GM19467 (cell line): ENCODE data around the gene PDE6C.

Source experiments
- ATAC-seq: cut with Tn5 transposase; IDR thresholded peaks from one replicate; pipeline ENCODE4 v1.9.1; 2021; ENCODE audit warnings: mild to moderate bottlenecking, moderate library complexity; ENCODE audit not compliant: unreplicated experiment

Gene PDE6C

DNA sequence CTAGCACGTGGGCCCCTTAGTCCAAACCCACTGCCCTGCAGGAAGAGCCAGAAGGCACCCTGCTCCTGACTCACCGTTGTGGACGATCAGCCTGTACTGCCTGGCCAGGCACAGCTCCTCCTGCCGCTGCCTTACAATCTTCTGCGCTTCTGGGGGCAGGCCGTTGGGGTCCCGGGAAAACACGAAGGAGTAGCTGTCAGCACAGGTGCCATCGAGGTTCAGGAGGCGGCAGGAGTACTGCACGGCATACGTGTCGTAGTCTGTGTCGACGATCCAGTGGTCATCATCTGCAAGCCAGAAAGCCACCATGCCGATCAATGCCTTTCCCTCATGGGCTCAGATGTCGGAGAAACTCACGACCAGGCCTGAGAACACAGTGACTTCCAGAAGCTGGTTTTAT is 18.6 kb upstream of the PDE6C start:
- ATAC-seq, result no peak

DNA sequence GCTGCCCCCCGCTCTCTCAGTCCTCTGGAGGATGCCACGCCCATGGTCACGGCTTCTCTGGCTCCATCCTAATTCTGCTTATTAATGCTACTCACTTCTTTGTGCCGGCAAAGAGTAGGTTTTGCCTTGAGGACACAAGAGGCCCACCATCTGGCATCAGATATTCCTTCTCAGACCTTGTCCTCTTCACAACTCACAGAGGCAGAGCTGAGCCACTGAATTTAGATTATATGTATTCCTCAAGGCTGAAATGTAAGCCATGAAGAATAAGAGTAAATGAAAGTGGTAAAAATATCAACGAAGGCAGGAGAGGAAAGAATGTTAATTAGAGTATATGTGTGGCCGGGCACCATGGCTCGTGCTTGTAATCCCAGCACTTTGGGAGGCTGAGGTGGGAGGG is 17.8 kb upstream of the PDE6C start:
- no peak for ATAC-seq

DNA sequence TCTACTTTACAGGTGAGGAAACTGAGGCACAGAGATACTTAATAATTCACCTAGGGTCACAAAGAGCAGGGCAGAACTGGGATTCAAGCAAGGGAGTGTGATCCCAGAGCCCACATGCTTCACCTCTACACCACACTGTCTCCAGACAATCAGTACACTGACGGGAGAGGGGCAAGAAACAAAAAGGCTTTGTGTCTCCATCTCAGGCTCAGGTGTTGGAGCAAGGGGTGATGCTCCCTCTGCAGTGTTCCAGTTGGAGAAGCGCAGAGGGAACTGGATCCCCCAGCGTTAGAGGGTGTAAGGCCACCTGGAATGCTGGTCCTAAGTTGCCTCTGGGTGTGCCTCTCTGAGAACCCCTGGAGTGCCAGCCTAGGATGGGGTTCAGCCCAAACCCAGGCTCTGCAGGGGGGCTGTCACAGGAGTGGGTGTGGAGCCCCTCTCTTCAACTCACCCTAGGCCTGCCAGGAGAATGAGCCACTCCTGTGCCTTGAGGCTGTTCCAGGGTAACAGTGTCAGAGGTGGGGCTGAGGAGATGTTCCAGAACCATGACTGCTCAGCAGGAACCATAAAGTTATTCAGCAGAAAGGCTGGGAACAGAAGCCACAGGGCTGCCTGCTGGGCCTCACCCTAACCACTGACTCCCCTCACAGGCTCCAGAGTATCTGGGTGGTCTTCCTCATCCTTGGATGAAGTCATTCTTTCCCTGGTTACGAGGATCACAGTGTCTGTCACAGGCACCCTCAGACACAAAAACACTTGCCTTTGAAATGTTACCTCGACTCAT is 16.8 kb upstream of the PDE6C start:
- no peak for ATAC-seq

DNA sequence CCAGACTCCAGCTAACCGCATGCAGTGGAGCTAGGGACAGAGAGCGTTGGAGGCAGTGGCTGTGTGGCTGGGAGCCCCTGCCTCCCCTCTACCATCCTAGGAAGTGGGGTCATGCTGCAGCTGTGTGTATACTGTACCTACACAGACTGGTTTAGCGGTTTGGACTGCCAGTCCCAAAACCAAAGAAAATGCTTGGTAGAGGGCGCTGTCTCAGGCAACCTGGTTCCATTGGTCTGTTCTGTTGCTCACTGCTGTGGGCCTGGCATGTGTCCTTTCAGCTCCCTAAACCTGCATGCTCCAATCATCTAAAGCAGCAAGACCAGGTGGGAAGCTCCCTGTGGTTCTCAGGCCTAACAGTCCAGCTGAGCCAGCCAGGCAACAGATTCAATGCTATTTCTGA is 15.8 kb upstream of the PDE6C start:
- no peak for ATAC-seq

DNA sequence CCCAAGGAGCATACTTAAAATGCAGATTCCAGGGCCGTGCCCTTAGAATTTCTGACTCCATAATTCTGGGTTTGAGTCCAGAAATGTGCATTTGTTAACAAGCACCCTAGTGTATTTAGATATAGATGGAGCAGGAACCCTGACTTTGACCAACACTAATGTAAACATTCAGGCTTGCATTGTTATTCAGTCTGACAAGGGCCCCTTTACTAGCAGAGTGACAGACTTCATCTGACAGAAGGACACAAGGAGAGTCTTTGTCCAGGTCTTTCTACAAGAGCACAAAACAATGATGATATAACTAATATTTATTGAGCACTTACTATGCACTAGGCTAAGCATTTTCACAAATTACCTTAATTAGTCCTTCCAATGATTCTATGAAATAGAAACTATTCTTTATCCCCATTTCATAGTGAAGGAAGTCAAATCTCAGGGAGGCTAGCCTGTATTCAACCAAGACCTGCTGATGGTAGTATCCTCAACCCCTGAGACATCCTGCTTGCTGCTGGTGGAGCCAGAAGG is 15.2 kb upstream of the PDE6C start:
- no peak for ATAC-seq

DNA sequence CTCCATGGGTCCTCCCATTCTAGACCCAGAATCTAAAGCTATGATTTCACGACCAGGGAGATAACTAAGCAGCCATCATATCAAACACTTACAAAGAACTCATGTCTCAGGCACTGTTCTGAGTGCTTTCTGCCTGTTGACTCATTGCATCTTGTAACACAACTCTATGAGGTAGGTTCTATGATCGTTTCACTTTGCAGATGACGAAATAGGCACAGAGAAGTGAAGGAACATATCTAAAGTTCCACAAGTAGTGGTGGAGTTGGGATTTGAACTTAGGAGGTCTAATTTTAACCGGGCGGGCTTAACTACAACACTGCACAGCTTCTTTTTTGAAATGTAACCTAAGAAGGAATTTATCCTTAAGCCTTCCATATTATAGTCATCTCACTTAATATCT is 14.2 kb upstream of the PDE6C start:
- ATAC-seq, result no peak

DNA sequence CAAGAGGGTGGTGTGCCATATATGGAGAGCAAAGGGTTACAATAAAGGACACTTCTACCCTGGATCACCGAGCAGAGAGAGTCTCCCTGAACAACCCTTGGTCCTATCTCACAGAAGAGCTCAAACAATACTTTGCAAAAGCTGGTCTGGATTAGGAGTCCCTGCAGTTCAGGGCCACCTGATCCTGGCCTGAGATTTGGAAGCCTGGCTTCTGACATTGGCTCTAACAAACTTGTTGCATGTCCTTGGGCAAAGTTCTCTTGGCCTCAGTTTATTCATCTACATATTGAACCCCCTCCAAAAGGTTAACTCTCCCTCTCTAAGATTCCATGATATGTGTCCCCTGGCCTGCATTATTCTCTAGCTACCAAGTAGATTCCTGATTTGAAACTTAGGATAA is 13.0 kb upstream of the PDE6C start:
- no peak for ATAC-seq

DNA sequence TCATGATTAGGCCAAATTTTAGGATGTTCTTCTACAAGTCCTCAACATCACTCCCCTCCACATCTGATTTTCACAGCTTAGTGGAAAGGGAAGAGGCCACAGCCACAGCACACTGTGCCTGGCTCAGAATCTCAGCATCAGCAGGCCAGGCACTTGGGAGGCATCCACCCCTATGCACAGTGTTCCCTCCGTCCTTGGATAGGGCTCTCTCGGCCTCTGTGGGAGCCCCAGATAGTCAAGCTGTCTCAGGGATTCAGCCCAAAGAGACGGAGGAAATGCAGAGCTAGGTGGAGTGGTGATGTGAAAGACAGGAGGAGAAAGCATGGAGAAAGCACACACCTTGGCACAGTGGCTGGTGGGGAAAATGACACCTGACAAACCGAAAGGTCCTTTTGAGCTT is 12.6 kb upstream of the PDE6C start:
- no peak for ATAC-seq

DNA sequence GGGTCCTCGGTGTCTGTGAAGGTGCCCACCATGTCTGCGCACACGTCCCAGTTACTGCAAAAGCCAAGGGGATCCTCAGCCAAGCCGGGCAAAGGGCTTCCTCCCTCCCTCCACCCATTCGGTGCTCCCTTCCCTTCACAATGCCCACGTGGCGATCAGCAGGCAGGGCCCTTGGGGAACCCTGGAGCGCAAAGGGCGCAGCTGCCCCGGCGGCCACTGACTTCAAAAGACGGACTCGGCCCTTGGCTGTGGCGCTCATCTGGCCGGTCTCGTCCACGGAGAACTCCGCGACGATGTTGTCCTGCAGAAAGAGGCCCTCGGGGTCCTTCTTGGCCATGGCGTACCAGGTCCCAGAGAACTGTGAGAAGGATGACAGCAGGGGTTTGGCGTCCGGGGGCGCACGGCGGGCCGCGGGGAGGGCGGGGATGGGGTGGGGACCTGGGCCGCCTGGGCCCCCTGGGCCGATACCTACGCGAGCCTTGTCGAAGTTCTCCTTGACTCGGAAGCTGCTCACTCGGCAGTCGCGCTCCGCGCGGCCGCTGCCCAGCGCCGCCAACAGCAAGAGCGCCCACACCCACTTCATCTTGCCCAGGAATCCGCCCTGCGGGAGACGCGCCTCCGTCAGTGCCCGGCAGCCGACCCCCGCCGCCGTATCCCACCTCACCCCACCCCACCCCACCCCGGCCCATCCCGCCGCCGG is 11.7 kb upstream of the PDE6C start:
- no peak for ATAC-seq

DNA sequence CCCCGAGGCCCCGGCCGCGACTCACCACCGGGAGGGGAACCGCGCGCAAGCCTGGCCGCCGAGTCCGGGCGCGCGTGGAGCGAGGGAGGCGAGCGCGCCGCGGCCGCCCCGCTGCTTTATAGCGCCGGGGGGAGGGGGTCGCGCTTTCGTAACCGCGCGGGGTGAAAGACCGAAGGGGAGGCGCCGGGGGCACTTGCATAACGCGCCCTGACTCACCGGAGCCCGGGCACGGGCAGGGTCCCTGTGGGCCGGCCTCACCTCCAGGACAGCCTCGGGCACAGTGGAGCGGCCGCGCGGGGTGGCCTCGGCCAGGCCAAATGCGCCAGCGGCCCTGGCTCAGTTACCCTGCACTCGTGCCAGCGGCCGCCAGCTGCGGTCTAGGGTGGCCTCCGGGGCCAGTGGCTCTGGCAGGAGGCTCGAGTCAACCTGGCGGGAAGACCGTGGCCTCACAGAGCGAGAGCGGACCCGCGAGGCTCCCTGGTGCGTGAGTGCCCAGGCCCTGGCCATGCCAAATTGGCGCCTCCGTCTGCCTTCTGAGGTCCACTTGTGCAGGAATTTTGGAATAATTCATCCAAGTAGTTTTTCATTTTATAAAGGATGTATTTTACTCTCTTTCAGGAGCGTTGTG is 11.1 kb upstream of the PDE6C start, which contains the start of gene RBP4:
Gene RBP4, minus strand, starts transcription at position 90 of the 628 bp plus-strand sequence. CDS start 207 bp downstream, outside the sequence.
- no peak for ATAC-seq

DNA sequence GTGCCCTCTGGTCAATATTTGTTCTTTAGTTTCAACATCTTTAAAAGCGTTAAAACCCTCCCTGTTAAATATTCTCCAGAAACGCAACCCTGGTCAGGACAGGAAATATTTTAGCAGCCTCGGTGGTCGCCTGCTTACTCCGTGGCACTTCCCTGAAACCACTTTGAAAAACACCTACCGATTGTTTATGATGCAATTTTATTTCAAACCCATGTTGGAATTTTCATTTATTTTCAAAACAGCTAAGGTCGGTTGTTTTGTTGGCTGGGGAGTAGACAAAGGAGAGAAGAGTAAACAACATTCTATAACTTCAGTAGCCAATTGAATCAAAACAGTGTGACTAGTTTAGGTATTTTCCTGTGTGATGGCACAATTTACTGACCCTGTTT is 10.6 kb upstream of the PDE6C start:
- ATAC-seq, result no peak

DNA sequence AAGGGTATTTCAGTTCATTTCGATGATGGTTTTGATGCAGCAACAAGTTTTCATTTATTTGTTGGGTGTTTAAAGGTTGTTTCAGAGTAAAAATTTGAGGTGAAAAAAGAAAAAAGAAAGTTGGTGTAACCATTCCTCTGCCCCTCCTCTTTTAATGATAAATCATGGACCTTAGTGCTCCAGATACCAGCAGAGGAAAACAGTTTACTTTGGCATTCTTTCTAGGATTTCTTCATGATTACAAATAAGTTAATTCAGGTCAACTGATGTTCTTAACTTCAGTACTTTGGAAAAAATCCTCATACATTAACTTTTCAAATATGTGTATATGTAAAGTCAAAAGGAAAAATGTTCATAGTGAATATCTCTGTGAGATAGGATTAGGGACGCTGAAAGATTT is 9.3 kb upstream of the PDE6C start:
- no peak for ATAC-seq

DNA sequence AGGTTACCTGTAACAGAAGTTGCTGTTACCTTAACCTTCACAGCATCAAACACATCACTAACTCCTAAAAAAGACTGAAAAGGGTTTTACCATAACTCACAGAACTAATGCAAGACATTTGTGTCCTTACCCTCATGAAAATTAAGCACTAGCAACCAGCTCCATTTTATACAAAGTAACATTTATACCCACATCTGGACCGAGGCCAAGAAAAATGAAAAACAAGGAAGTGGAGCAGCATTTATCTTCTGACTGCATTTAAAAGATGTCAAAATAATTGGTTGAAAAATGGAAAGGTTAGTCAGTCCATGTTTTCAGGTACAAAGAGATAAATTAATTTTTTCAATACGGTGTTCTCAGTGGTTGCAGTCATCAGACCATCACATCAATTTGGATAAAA is 8.2 kb upstream of the PDE6C start:
- ATAC-seq, result no peak

DNA sequence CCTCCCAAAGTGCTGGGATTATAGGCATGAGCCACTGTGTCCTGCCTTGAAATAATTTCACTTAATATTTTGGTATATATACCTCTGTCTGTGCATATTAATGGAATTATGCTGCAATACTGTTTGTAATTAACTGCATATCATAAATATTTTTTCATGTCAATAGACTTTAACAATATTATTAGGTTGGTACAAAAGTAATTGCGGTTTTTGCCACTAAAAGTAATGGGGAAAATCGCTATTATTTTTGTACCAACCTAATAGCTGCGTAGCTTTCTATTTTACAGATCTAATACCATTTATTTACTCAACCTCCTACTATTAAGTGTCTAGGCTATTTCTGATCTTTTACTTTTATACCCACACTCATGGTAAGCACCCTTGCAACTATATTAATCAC is 3.9 kb upstream of the PDE6C start:
- ATAC-seq, result no peak

DNA sequence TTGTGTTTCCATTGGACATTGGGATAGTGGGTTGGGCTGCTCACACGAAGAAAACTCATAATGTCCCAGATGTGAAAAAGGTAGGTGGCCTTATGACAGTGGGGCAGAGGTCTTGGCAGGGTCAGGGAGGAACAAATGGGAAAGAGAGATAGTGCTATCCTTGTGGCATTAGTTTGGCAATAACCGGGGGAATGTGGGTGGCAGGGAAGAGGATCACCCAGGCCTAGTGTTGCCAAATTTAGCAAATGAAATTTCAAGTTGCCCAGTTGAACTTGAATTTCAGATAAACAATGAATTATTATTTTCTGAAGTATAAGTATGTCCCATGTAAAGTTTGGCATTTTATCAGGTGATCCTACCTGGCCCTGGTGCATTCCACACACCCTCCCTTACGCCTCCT is 789 bp downstream of the PDE6C start:
- no peak for ATAC-seq

DNA sequence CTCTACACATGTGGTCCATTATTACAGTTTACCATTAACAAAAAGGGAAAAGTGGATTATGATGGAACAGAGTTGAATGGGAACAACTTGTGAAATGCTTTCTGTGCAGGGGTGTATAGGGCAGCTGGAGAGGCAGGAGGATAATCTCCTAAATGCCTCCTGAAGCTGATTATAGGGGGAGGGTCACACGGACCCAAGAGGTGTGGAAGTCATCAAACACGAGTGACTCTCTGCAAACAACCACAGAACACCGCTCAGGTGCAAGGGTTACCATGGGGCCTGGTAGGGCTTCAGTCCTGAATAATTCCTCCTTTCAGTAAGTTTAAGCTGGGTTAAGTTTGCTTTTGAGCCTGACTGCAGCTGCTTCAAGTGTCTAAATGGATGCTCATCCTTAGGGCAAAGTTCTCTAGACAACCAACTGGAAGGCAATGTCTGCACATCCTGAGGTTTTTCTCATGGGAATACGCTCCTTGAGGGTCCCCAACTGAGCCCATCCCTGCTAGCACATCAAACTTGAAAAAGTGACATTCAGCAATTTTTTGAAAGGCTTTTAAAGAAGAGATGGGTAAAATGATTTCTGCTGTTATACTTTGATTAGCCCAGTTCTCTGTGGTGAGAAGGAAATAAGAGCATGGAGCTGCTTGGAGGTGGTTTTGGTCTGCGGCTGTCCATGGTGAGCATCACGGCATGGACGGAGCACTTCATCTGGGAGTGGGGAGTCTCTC is 1.9 kb downstream of the PDE6C start:
- ATAC-seq, result no peak

DNA sequence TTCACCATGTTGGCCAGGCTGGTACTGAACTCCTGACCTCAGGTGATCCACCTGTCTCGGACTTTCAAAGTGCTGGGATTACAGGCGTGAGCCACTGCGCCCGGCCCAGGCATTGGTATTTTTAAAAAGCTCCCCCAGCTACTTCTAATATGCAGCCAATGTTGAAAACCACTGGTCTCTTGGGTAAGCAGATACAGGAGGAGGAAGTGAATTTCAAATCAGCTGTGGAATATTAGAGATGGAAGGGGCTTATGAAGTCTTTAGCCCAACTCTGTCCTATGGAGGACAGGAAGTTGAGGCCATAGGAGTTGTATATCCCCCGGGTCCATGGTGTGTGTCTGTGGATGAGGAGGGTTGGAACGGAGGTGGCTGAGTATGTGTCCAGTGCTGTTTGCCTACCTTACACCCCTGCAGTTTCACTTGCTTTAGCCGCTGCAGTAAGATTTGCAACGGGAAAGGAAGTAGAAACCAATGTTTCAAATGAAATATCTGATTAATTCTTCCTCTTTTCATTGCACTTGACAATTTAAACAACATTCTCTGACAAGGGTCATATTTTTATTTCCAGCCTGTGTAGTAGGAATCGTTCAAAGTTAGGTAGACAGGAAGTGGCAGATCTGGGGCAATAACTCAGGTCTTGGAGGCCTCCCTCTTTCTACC is 3.4 kb downstream of the PDE6C start:
- ATAC-seq, result no peak

DNA sequence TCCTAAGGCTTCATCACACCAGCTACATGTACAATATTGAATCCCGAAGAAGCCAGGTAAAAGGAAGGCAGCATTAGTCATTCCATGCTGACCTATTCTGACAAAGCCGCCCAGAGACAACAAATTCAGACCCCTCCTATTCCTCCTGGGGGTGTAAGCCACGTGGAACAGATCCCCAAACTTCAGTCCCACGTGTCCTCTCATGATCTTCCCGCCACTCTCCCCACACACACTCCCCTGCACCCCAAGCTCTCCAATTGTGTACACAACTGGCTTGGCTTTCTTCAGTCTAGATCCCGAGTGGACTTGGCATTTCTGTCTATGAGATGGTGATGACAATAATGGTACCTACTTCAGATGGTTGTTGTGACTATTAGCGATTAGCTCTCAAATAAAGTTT is 8.6 kb downstream of the PDE6C start:
- ATAC-seq, result no peak

DNA sequence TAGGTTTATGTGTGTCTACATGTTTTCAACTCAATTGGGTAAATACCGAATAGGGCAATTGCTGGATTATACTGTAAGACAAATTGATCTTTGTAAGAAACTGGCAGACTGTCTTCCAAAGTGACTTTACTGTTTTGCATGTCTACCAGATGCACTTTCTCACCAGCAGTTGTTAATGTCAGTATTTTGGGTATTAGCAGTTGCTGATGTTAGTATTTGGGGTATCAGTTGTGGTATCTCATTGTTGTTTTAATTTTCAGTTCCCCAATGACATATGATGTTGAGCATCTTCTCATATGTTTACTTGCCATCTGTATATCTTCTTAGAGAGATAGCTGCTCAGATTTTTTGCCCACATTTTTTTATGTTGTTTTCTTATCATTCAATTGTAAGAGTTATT is 10.6 kb downstream of the PDE6C start:
- ATAC-seq, result no peak

DNA sequence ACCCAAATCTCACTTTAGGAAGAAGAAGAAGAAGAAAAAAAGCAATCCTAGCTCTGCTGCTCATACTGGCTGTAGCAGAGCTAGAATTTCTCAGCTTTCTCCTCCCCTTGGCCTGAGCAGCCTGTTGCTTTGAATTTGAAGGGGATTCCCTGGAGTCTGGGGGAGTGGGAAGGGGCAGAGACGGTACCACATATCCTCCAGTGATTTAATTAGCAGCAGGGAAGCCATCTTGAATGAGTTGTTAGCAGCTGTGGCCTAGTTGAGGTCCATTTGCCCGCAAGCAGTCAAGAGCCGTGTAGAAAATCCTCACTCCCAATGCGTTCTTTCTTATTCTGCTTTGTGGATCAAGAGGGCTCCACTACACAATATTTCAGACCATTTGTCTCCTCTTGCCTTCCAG is 16.5 kb downstream of the PDE6C start:
- no peak for ATAC-seq
